IMR-90 (cell line): Measurements from ENCODE around the gene CAPN3. TPM values are rescaled to one million over a fixed set of nuclear protein-coding genes. Genes with fewer than 3 reads are reported as not detected.

Source experiments
- ATAC-seq: fragments of 200-7000 bp; cut with Tn5 transposase; 2 replicates; pipeline ENCODE4 v1.9.1; 2020; ENCODE audit warnings: low read depth, mild to moderate bottlenecking, moderate library complexity
- BruUV-seq: library from RNA; stranded (reverse); fragments of 400-500 nt; replicated peaks from 2 replicates; lab custom pipeline; 2021; lab: Mats Ljungman, UMichigan
- CTCF ChIA-PET: fragments of 300-600 bp; formaldehyde crosslinking; extraction: SDS; loops from one replicate; lab custom pipeline; 2021; ENCODE audit warnings: antibody characterized with exemption; lab: Yijun Ruan, JAX
- POLR2A ChIA-PET: fragments of 300-600 bp; sonication (Branson Sonifier 250); formaldehyde crosslinking; loops from one replicate; lab custom pipeline; 2022; ENCODE audit warnings: antibody characterized with exemption; ENCODE audit not compliant: unreplicated experiment; lab: Charles Lee
- DNase-seq: peaks from one replicate; pipeline ENCODE4 v3.0.0; 2013
- H2AFZ ChIP-seq: replicated peaks from 2 replicates; pipeline ENCODE3; 2013; ENCODE audit warnings: low read length, mild to moderate bottlenecking; ENCODE audit not compliant: poor library complexity
- H2AK5ac ChIP-seq: 2 replicates; pipeline ENCODE4 v1.6.1; 2013; ENCODE audit warnings: low read depth, low read length, inconsistent platforms
- H2AK9ac ChIP-seq: replicated peaks from 2 replicates; pipeline ENCODE3; 2013; ENCODE audit warnings: mild to moderate bottlenecking, low read depth, low read length, moderate library complexity; ENCODE audit not compliant: poor library complexity
- H2BK120ac ChIP-seq: 2 replicates; pipeline ENCODE4 v1.6.1; 2013; ENCODE audit warnings: low read depth, low read length, inconsistent platforms
- H2BK15ac ChIP-seq: 3 replicates; pipeline ENCODE4 v1.6.1; 2013; ENCODE audit warnings: low read depth, low read length, inconsistent platforms
- H2BK20ac ChIP-seq: 2 replicates; pipeline ENCODE4 v1.6.1; 2013; ENCODE audit warnings: low read depth, mild to moderate bottlenecking, inconsistent platforms, low read length, moderate library complexity
- H2BK5ac ChIP-seq: 2 replicates; pipeline ENCODE4 v1.6.1; 2013; ENCODE audit warnings: mild to moderate bottlenecking, low read depth, low read length, inconsistent platforms; ENCODE audit not compliant: poor library complexity, severe bottlenecking
- H3K14ac ChIP-seq: replicated peaks from 2 replicates; pipeline ENCODE4 v1.6.1; 2013; ENCODE audit warnings: low read depth, low read length, inconsistent platforms
- H3K18ac ChIP-seq: 2 replicates; pipeline ENCODE4 v1.6.1; 2013; ENCODE audit warnings: low read depth, low read length, control low read depth
- H3K23ac ChIP-seq: 2 replicates; pipeline ENCODE4 v1.6.1; 2013; ENCODE audit warnings: low read depth, low read length, inconsistent platforms
- H3K27ac ChIP-seq: 2 replicates; pipeline ENCODE4 v1.5.1; 2013; ENCODE audit warnings: mild to moderate bottlenecking, control low read depth, low read length; ENCODE audit not compliant: insufficient read depth
- H3K27me3 ChIP-seq: 2 replicates; pipeline ENCODE4 v1.6.1; 2013; ENCODE audit warnings: low read length; ENCODE audit not compliant: control insufficient read depth, insufficient read depth
- H3K36me3 ChIP-seq: 2 replicates; pipeline ENCODE4 v1.6.1; 2013; ENCODE audit warnings: low read length, mixed read lengths; ENCODE audit not compliant: control insufficient read depth, insufficient read depth
- H3K4ac ChIP-seq: 2 replicates; pipeline ENCODE4 v1.6.1; 2013; ENCODE audit warnings: low read depth, low read length, inconsistent platforms
- H3K4me1 ChIP-seq: 2 replicates; pipeline ENCODE4 v1.6.1; 2013; ENCODE audit warnings: low read length, mixed read lengths; ENCODE audit not compliant: control insufficient read depth, insufficient read depth
- H3K4me2 ChIP-seq: 2 replicates; pipeline ENCODE4 v1.6.1; 2013; ENCODE audit warnings: low read depth, mild to moderate bottlenecking, control low read depth, low read length, moderate library complexity
- H3K4me3 ChIP-seq: 2 replicates; pipeline ENCODE4 v1.5.1; 2013; ENCODE audit warnings: low read depth, mild to moderate bottlenecking, control low read depth, low read length, moderate library complexity; ENCODE audit not compliant: insufficient read depth
- H3K56ac ChIP-seq: 2 replicates; pipeline ENCODE4 v1.6.1; 2013; ENCODE audit warnings: low read length, inconsistent platforms; ENCODE audit not compliant: insufficient read depth; ENCODE audit errors: extremely low read depth
- H3K79me1 ChIP-seq, 2 experiments: 2 replicates each; pipeline ENCODE4 v1.6.1; 2013; ENCODE audit warnings: low read length in 2 of 2, inconsistent platforms in 1 of 2, low read depth in 1 of 2
- H3K9ac ChIP-seq: 2 replicates; pipeline ENCODE4 v1.6.1; 2013; ENCODE audit warnings: low read depth, low read length, control low read depth
- H3K9me1 ChIP-seq: 2 replicates; pipeline ENCODE4 v1.6.1; 2013; ENCODE audit warnings: low read length, inconsistent platforms; ENCODE audit not compliant: insufficient read depth
- H3K9me3 ChIP-seq: 2 replicates; pipeline ENCODE4 v1.6.1; 2013; ENCODE audit warnings: low read length; ENCODE audit not compliant: control insufficient read depth, insufficient read depth
- H4K20me1 ChIP-seq: 2 replicates; pipeline ENCODE4 v1.6.1; 2013; ENCODE audit warnings: low read length, inconsistent platforms; ENCODE audit not compliant: insufficient read depth
- H4K5ac ChIP-seq: 2 replicates; pipeline ENCODE4 v1.6.1; 2013; ENCODE audit warnings: mild to moderate bottlenecking, low read depth, low read length, control low read depth
- H4K8ac ChIP-seq, 2 experiments: 2 replicates each; pipeline ENCODE4 v1.6.1; 2013; ENCODE audit warnings: low read depth in 2 of 2, low read length in 2 of 2, control low read depth in 1 of 2, inconsistent platforms in 1 of 2
- H4K91ac ChIP-seq: 2 replicates; pipeline ENCODE4 v1.6.1; 2013; ENCODE audit warnings: low read depth, low read length, inconsistent platforms; ENCODE audit not compliant: insufficient read depth
- CEBPB ChIP-seq: IDR thresholded peaks from 2 replicates; pipeline ENCODE4 v1.6.1; 2012; ENCODE audit warnings: low read depth, low read length, improper control_type of control experiment
- FOS ChIP-seq: fragments of 150-350 bp; IDR thresholded peaks from 2 replicates; pipeline ENCODE4 v1.6.1; 2016; ENCODE audit warnings: low read depth, low read length
- MAFK ChIP-seq: IDR thresholded peaks from 2 replicates; pipeline ENCODE4 v1.6.1; 2012; ENCODE audit warnings: low read depth, low read length, improper control_type of control experiment
- RFX5 ChIP-seq: IDR thresholded peaks from 2 replicates; pipeline ENCODE4 v1.8.0; 2012; ENCODE audit warnings: low read depth, mild to moderate bottlenecking, low read length, moderate library complexity
- WGBS, 2 experiments: methylation state at CpG; one replicate each; pipeline versions ENCODE4 v1.1.5 to v1.1.7; 2013; ENCODE audit warnings: missing lambda C conversion rate in 2 of 2; ENCODE audit not compliant: insufficient read length in 1 of 2; ENCODE audit errors: extremely low coverage in 2 of 2; 5-methylcytosine and 5-hydroxymethylcytosine counted together
- dilution Hi-C: fragments of 300-500 bp; cut with HindIII; formaldehyde crosslinking; loops from one replicate; pipeline ENCODE4 v1.14.3; 2018; ENCODE audit warnings: low sequenced_read_pairs; ENCODE audit not compliant: unreplicated experiment
- in situ Hi-C: fragments of 300-500 bp; cut with MboI; formaldehyde crosslinking; loops from 3 replicates; pipeline ENCODE4 v1.14.3; 2019; ENCODE audit warnings: low sequenced_read_pairs, inconsistent platforms, mixed read lengths
- intact Hi-C: fragments of 100-400 bp; cut with micrococcal nuclease; formaldehyde crosslinking; loops from 2 replicates; pipeline ENCODE4 v1.10.0; 2022
- polyA plus RNA-seq, 3 experiments: library from polyadenylated mRNA; depleted of rRNA; stranded (reverse); fragments of >200 nt; gene quantifications; 2 replicates each; pipeline ENCODE4 v1.2.3, GENCODE V29; 2012; ENCODE audit warnings: low replicate concordance in 1 of 3
- total RNA-seq: library from RNA; depleted of rRNA; stranded (reverse); fragments of >200 nt; gene quantifications from 2 replicates; pipeline ENCODE4 v1.2.3, GENCODE V29; 2012

CAPN3 gene
- total and polyA plus RNA-seq, 2 of the 4 experiments (the other 2 are of a cell fraction) = 1.1 to 1.4 TPM

DNA sequence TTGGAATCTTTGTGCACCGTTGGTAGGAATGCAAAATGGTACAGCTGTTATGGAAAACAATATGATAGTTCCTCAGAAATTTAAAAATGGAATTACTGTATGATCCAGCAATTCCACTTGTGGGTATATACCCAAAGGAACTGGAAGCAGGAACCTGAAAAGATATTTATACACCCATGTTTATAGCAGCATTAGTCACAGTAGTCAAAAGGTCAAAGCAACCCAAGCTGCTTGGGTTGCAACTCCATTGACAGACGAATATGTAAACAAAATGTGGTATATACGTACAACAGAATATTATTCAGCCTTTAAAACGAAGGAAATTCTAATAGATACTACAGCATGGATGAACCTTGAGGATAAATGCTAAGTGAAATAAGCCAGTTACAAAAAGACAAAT lies 35.0 kb upstream of the CAPN3 start:
- Histone ChIP-seq H3K56ac (no peak overlapping the region), H2BK120ac (no peak overlapping the region), H3K18ac (no peak overlapping the region), H3K27ac (no peak overlapping the region), H2AK9ac (no peak overlapping the region), H4K91ac (no peak overlapping the region), H4K20me1 (no peaks in the 10 kb centered on the region), H3K4me1 (peaks cover 3% of the 10 kb centered on the region), H3K9me3 (no peaks in the 10 kb centered on the region), H2AFZ (no peak overlapping the region), H3K9me1 (peaks cover 5% of the 10 kb centered on the region), H3K4me2 (peak overlapping the region; percentile 23; the same call in 1 of the 2 replicates), H3K23ac (no peak overlapping the region), H4K8ac (no peak overlapping the region), H4K5ac (no peak overlapping the region), H2BK20ac (no peak overlapping the region), H3K36me3 (no peaks in the 10 kb centered on the region), H3K4ac (no peak overlapping the region), H3K14ac (no peak overlapping the region), H3K79me1 (no peaks in the 10 kb centered on the region), H2AK5ac (no peak overlapping the region), H2BK5ac (peak overlapping the region; percentile 69), H2BK15ac (no peak overlapping the region), H3K9ac (no peak overlapping the region), H3K4me3 (no peak overlapping the region), H3K27me3 (no peaks in the 10 kb centered on the region)
- CTCF ChIA-PET = no interaction called here
- in situ Hi-C loops (no loop called here), intact Hi-C loops (loop anchor here (1.0 kb wide), 1 partner anchor 35 kb away; no protein-coding TSS in a partner anchor), dilution Hi-C loops (no loop called here)
- ATAC-seq = peak; percentile 94
- peak; percentile 86 for DNase-seq
- WGBS, 2 experiments = no CpG with 5 or more reads among the region's 4 CpGs
- POLR2A ChIA-PET = interaction anchor here (0.5 kb wide), 1 partner anchor 229 kb away, joined by 17 read pairs; no protein-coding TSS in a partner anchor
- no TSS peak for BruUV-seq
- TF ChIP-seq RFX5 (no peak), FOS (peak; percentile 76), MAFK (no peak), CEBPB (0 out of 2 replicates have a peak, but pooled peaks have one; percentile 25)
